OCI-LY7 (cell line): ENCODE data around the gene ANO4. TPM values are rescaled to one million over a fixed set of nuclear protein-coding genes. Genes with fewer than 3 reads are reported as not detected.

ENCODE experiments used
- BruUV-seq: library from RNA; stranded (reverse); fragments of 400-500 nt; replicated peaks from 2 replicates; lab custom pipeline; 2021; lab: Mats Ljungman, UMichigan
- CTCF ChIA-PET: fragments of 300-600 bp; sonication (Branson Sonifier 250); formaldehyde crosslinking; loops from one replicate; lab custom pipeline; 2022; ENCODE audit warnings: antibody characterized with exemption; ENCODE audit not compliant: unreplicated experiment; lab: Charles Lee
- POLR2A ChIA-PET: fragments of 300-600 bp; sonication (Branson Sonifier 250); formaldehyde crosslinking; loops from one replicate; lab custom pipeline; 2022; ENCODE audit warnings: antibody characterized with exemption; lab: Charles Lee
- DNase-seq: peaks from one replicate; pipeline ENCODE4 v3.0.0-alpha.2; 2015; ENCODE audit warnings: low spot score
- H2AFZ ChIP-seq: fragments of 200-600 bp; sonication (generic), shearing (Covaris generic); 2 replicates; pipeline ENCODE4 v1.6.1; 2014; ENCODE audit warnings: mild to moderate bottlenecking, antibody characterized with exemption, low read length, moderate library complexity
- H3K27ac ChIP-seq: fragments of 200-600 bp; sonication (generic); 2 replicates; pipeline ENCODE4 v1.5.1; 2014; ENCODE audit warnings: mixed run types, low read depth, mild to moderate bottlenecking, moderate library complexity, low read length, inconsistent platforms; ENCODE audit not compliant: poor library complexity, severe bottlenecking
- H3K36me3 ChIP-seq: fragments of 200-600 bp; sonication (generic); 2 replicates; pipeline ENCODE4 v1.6.1; 2014; ENCODE audit warnings: mild to moderate bottlenecking, antibody characterized with exemption, low read length, moderate library complexity, mixed read lengths; ENCODE audit not compliant: insufficient read depth
- H3K4me1 ChIP-seq: fragments of 200-600 bp; sonication (generic); 2 replicates; pipeline ENCODE4 v1.5.1; 2014; ENCODE audit warnings: mild to moderate bottlenecking, low read length; ENCODE audit not compliant: insufficient read depth, poor library complexity, severe bottlenecking
- H3K4me2 ChIP-seq: fragments of 200-600 bp; sonication (generic); 2 replicates; pipeline ENCODE4 v1.6.1; 2014; ENCODE audit warnings: mild to moderate bottlenecking, low read length
- H3K4me3 ChIP-seq: fragments of 200-600 bp; sonication (generic); 2 replicates; pipeline ENCODE4 v1.5.1; 2014; ENCODE audit warnings: mild to moderate bottlenecking, low read depth, low read length; ENCODE audit not compliant: poor library complexity, severe bottlenecking
- H3K79me2 ChIP-seq: fragments of 200-600 bp; sonication (generic); 2 replicates; pipeline ENCODE4 v1.6.1; 2016; ENCODE audit warnings: low read depth, mild to moderate bottlenecking, low read length, moderate library complexity, mixed read lengths; ENCODE audit not compliant: insufficient read depth
- H3K9me2 ChIP-seq: fragments of 200-600 bp; sonication (generic); 2 replicates; pipeline ENCODE4 v1.6.1; 2016; ENCODE audit warnings: mild to moderate bottlenecking, low read length, mixed read lengths; ENCODE audit not compliant: insufficient read depth
- H3K9me3 ChIP-seq: fragments of 200-600 bp; sonication (generic); 2 replicates; pipeline ENCODE4 v1.6.1; 2014; ENCODE audit warnings: mild to moderate bottlenecking, mixed run types, low read length, mixed read lengths
- H4K20me1 ChIP-seq: fragments of 200-600 bp; sonication (generic); 2 replicates; pipeline ENCODE4 v1.6.1; 2014; ENCODE audit warnings: mild to moderate bottlenecking, antibody characterized with exemption, low read length, moderate library complexity, mixed read lengths; ENCODE audit not compliant: insufficient read depth
- EZH2phosphoT487 ChIP-seq: fragments of 200-600 bp; sonication (generic); IDR thresholded peaks from 2 replicates; pipeline ENCODE4 v1.6.1; 2018; ENCODE audit warnings: low read depth, borderline replicate concordance, mild to moderate bottlenecking, mixed run types, antibody characterized with exemption, low read length, moderate library complexity, mixed read lengths
- intact Hi-C: fragments of 100-400 bp; cut with micrococcal nuclease; formaldehyde crosslinking; loops from one replicate; pipeline ENCODE4 v1.10.0; 2022; ENCODE audit not compliant: unreplicated experiment
- total RNA-seq, 2 experiments: library from RNA; depleted of rRNA in 1 of 2; stranded (reverse); fragments of >200 nt in 1 of 2; shearing (Covaris generic) in 1 of 2; gene quantifications; 2 replicates each; pipeline ENCODE4 v1.2.3, GENCODE V29; 2014 to 2022
- TF ChIP-seq, protein P1 (sequence below): fragments of 200-600 bp; sonication (generic); conservative IDR thresholded peaks from 2 replicates; pipeline ENCODE4 v1.5.1; 2014; ENCODE audit warnings: mild to moderate bottlenecking, antibody characterized with exemption, low read length, moderate library complexity, mixed read lengths

The ANO4 gene
- total RNA-seq, 2 experiments from 2014 or later = not detected

DNA sequence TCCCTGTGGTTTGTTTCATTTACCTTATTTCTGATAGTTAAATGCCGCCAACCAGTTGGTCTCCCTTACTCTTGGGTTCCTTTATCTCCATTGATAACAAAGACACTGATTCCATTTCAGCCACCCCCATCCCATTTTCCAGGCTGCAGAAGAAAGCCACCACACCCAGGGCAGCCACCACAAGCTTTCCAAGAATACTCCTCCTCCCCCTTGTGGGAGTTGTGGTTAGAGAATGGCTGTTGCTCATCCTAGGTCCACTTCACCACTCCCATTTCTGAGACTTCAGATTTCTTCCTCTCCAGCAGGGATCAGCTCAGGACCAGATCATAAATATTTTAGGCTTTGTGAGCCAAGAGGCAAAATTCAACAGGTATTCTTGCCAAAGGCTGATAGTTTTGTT is 73.9 kb downstream of the ANO4 start:
- Histone ChIP-seq H3K4me3 (no peak overlapping the region), H3K4me1 (no peaks in the 10 kb centered on the region), H3K27ac (no peak overlapping the region), H3K9me2 (no peaks in the 10 kb centered on the region), H3K79me2 (no peaks in the 10 kb centered on the region), H4K20me1 (no peaks in the 10 kb centered on the region), H2AFZ (no peak overlapping the region), H3K36me3 (no peaks in the 10 kb centered on the region), H3K9me3 (no peaks in the 10 kb centered on the region), H3K4me2 (no peak overlapping the region)
- TF ChIP-seq, protein P1, sequence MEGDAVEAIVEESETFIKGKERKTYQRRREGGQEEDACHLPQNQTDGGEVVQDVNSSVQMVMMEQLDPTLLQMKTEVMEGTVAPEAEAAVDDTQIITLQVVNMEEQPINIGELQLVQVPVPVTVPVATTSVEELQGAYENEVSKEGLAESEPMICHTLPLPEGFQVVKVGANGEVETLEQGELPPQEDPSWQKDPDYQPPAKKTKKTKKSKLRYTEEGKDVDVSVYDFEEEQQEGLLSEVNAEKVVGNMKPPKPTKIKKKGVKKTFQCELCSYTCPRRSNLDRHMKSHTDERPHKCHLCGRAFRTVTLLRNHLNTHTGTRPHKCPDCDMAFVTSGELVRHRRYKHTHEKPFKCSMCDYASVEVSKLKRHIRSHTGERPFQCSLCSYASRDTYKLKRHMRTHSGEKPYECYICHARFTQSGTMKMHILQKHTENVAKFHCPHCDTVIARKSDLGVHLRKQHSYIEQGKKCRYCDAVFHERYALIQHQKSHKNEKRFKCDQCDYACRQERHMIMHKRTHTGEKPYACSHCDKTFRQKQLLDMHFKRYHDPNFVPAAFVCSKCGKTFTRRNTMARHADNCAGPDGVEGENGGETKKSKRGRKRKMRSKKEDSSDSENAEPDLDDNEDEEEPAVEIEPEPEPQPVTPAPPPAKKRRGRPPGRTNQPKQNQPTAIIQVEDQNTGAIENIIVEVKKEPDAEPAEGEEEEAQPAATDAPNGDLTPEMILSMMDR = no peak
- no peak for TF ChIP-seq EZH2phosphoT487
- no peak for DNase-seq
- ChIA-PET CTCF (no interaction called here), POLR2A (no interaction called here)
- BruUV-seq = no TSS peak
- intact Hi-C loops = no loop called here

DNA sequence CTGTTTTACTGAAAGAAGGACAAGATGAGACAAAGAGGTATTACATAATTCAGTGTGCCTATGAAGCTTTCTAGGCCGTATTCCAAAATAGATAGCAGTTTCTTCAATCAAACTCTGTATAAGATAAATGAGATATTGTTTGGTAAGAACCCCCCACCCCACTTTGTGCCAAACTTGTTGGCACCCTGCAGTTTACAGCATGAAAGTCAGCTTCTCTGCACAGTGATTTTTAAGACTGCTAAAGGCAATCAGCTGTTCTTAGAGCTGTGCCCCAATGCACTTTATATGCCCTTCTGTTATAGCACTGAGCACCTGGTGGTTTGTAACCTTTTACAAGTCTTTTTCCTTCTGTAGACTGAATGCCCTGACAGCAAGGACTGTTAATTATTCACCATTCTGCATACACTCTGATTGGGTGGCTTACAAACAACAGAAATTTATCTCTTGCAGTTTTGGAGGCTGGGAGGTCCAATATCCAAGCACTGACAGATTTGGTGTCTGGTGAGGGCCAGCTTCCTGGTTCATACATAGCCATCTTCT is 76.7 kb downstream of the ANO4 start:
- no peak for TF ChIP-seq EZH2phosphoT487
- TF ChIP-seq, protein P1 = no peak
- Histone ChIP-seq H3K36me3 (no peaks in the 10 kb centered on the region), H3K4me3 (no peak overlapping the region), H3K9me2 (no peaks in the 10 kb centered on the region), H4K20me1 (no peaks in the 10 kb centered on the region), H3K79me2 (no peaks in the 10 kb centered on the region), H3K4me2 (no peak overlapping the region), H3K27ac (no peak overlapping the region), H3K4me1 (no peaks in the 10 kb centered on the region), H3K9me3 (no peaks in the 10 kb centered on the region), H2AFZ (no peak overlapping the region)
- BruUV-seq = no TSS peak
- CTCF ChIA-PET = no interaction called here
- intact Hi-C loops = no loop called here
- POLR2A ChIA-PET = interaction anchor here (1.3 kb wide), 1 partner anchor 8 kb away, joined by 4 read pairs; no protein-coding TSS in a partner anchor
- no peak for DNase-seq

DNA sequence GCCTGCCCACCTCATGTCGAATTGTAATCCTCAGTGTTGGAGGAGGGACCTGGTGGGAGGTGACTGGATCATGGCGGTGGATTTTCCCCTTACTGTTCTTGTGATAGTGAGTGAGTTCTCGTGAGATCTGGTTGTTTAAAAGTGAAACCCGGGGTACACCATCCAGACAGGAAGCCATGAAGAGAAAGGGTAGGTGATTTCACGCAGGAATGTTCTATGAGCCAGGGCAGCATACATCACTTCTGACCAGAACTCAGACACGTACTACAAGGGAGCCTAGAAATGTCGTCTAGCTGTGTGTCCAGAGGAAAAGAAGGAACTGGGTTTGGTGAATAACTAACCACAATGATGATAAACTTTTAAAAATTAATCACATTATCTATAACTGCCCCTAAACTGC is 80.6 kb downstream of the ANO4 start:
- Histone ChIP-seq H3K4me3 (no peak overlapping the region), H4K20me1 (no peaks in the 10 kb centered on the region), H3K79me2 (no peaks in the 10 kb centered on the region), H3K9me3 (no peaks in the 10 kb centered on the region), H3K9me2 (no peaks in the 10 kb centered on the region), H2AFZ (no peak overlapping the region), H3K4me1 (no peaks in the 10 kb centered on the region), H3K36me3 (no peaks in the 10 kb centered on the region), H3K27ac (no peak overlapping the region), H3K4me2 (no peak overlapping the region)
- DNase-seq = no peak
- intact Hi-C loops = no loop called here
- TF ChIP-seq, protein P1 = no peak
- no peak for TF ChIP-seq EZH2phosphoT487
- POLR2A ChIA-PET = no interaction called here
- BruUV-seq = no TSS peak
- CTCF ChIA-PET = no interaction called here
